Measurements from ENCODE around the gene RCOR1.

DNA sequence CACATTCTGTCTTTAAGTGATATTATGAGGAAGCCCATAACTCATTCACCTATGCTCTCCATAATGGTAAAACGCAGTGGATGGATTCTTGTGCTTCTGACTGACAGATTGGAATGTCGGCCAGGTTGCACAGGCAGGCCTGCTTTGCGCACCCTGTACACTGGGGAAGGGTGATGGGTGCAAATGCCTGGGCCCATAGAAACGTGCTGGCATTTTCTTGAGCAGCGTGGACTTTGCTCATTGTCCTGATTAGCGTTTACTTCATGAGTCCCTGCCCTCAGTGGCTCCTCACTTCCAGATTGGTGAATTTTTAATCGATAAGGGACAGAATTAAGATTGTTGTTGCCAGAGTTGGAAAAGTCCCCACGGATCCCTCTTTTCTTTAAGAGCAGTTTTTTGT lies 103.9 kb downstream of the RCOR1 start:
- TF ChIP-seq SRF (IDR thresholded peaks at IDR 0.05; ENCODE audit: low read depth, low read length) (no peak), SP1 (IDR thresholded peaks at IDR 0.05; ENCODE audit: low read depth, low read length) (no peak), CEBPB (IDR thresholded peaks at IDR 0.05; ENCODE audit: low read depth, low read length) (no peak), EP300 (IDR thresholded peaks at IDR 0.05; ENCODE audit: borderline replicate concordance in 1 of 2, low read depth in 2 of 2, low read length in 2 of 2) (no peak), CBX5 (IDR thresholded peaks at IDR 0.05; ENCODE audit: low read depth, low read length) (no peak), TCF12 (IDR thresholded peaks at IDR 0.05; ENCODE audit: low read depth, low read length) (no peak), POLR2AphosphoS5 (IDR thresholded peaks at IDR 0.05; ENCODE audit: low read depth, low read length) (no peak), EZH2 (IDR thresholded peaks at IDR 0.05; ENCODE audit: low read depth, low read length, severe bottlenecking) (no peak), ATF3 (IDR thresholded peaks at IDR 0.05; ENCODE audit: insufficient read depth, low read depth, low read length) (no peak), SP4 (IDR thresholded peaks at IDR 0.05; ENCODE audit: low read length) (no peak), GTF2F1 (IDR thresholded peaks at IDR 0.05; ENCODE audit: borderline replicate concordance, low read depth, low read length) (no peak), E2F6 (IDR thresholded peaks at IDR 0.05) (no peak)
- TF ChIP-seq, protein P1, sequence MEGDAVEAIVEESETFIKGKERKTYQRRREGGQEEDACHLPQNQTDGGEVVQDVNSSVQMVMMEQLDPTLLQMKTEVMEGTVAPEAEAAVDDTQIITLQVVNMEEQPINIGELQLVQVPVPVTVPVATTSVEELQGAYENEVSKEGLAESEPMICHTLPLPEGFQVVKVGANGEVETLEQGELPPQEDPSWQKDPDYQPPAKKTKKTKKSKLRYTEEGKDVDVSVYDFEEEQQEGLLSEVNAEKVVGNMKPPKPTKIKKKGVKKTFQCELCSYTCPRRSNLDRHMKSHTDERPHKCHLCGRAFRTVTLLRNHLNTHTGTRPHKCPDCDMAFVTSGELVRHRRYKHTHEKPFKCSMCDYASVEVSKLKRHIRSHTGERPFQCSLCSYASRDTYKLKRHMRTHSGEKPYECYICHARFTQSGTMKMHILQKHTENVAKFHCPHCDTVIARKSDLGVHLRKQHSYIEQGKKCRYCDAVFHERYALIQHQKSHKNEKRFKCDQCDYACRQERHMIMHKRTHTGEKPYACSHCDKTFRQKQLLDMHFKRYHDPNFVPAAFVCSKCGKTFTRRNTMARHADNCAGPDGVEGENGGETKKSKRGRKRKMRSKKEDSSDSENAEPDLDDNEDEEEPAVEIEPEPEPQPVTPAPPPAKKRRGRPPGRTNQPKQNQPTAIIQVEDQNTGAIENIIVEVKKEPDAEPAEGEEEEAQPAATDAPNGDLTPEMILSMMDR (IDR thresholded peaks at IDR 0.05; ENCODE audit: control extremely low read depth in 1 of 3, insufficient read depth in 1 of 3, low read depth in 1 of 3, low read length in 3 of 3): no peak
